Trophoblast cell (in vitro differentiated cells and primary cell): ENCODE results near the gene LILRA2.
"Not testable (repeated sequence)": the region's sequence is repeated elsewhere in the genome, so short reads cannot be mapped to it uniquely, and the experiment has no call there.

Experiments used
- DNase-seq, 2 donors: peaks; one replicate each; pipeline ENCODE4 v3.0.0-alpha.2; 2016
- H2AFZ ChIP-seq: 2 replicates; pipeline ENCODE4 v1.6.1; 2013; ENCODE audit warnings: low read length, moderate library complexity, mild to moderate bottlenecking; ENCODE audit not compliant: insufficient read depth, poor library complexity
- H2AK5ac ChIP-seq: 2 replicates; pipeline ENCODE4 v1.6.1; 2013; ENCODE audit warnings: mild to moderate bottlenecking, low read length
- H2BK120ac ChIP-seq: 2 replicates; pipeline ENCODE4 v1.6.1; 2013; ENCODE audit warnings: low read length, mild to moderate bottlenecking, moderate library complexity; ENCODE audit not compliant: insufficient read depth, poor library complexity
- H2BK12ac ChIP-seq: 2 replicates; pipeline ENCODE4 v1.6.1; 2013; ENCODE audit warnings: mild to moderate bottlenecking, low read length, moderate library complexity
- H2BK5ac ChIP-seq: 2 replicates; pipeline ENCODE4 v1.6.1; 2013; ENCODE audit warnings: low read length, low read depth, moderate library complexity, mild to moderate bottlenecking; ENCODE audit not compliant: poor library complexity
- H3K14ac ChIP-seq: 2 replicates; pipeline ENCODE4 v1.6.1; 2013; ENCODE audit warnings: mild to moderate bottlenecking, low read length
- H3K18ac ChIP-seq: 2 replicates; pipeline ENCODE4 v1.6.1; 2013; ENCODE audit warnings: mild to moderate bottlenecking, low read length
- H3K23ac ChIP-seq: 2 replicates; pipeline ENCODE4 v1.6.1; 2013; ENCODE audit warnings: low read length
- H3K27ac ChIP-seq: 2 replicates; pipeline ENCODE4 v1.5.1; 2013; ENCODE audit warnings: low read depth, mild to moderate bottlenecking, inconsistent platforms, low read length, moderate library complexity
- H3K27me3 ChIP-seq: 2 replicates; pipeline ENCODE4 v1.6.1; 2013; ENCODE audit warnings: inconsistent platforms, mild to moderate bottlenecking, low read length, moderate library complexity; ENCODE audit not compliant: insufficient read depth
- H3K36me3 ChIP-seq, 2 experiments: 1 replicate in 1 of 2; 2 replicates in 1 of 2; pipeline ENCODE4 v1.6.1; 2013; ENCODE audit warnings: low read length in 2 of 2, mild to moderate bottlenecking in 2 of 2, moderate library complexity in 1 of 2; ENCODE audit not compliant: insufficient read depth in 2 of 2, control insufficient read depth in 1 of 2
- H3K4ac ChIP-seq: 2 replicates; pipeline ENCODE4 v1.6.1; 2013; ENCODE audit warnings: low read depth, mild to moderate bottlenecking, low read length, moderate library complexity
- H3K4me1 ChIP-seq, 2 experiments: 1 replicate in 1 of 2; 2 replicates in 1 of 2; pipeline ENCODE4 v1.6.1; 2013; ENCODE audit warnings: low read length in 2 of 2, mild to moderate bottlenecking in 2 of 2, moderate library complexity in 1 of 2; ENCODE audit not compliant: insufficient read depth in 2 of 2, control insufficient read depth in 1 of 2
- H3K4me2 ChIP-seq: 2 replicates; pipeline ENCODE4 v1.6.1; 2013; ENCODE audit warnings: inconsistent platforms, mild to moderate bottlenecking, low read length, moderate library complexity
- H3K4me3 ChIP-seq: 2 replicates; pipeline ENCODE4 v1.5.1; 2013; ENCODE audit warnings: mild to moderate bottlenecking, low read depth, low read length, inconsistent platforms
- H3K79me1 ChIP-seq: one replicate; pipeline ENCODE4 v1.6.1; 2013; ENCODE audit warnings: low read length
- H3K79me2 ChIP-seq: 2 replicates; pipeline ENCODE4 v1.6.1; 2013; ENCODE audit warnings: low read length, mild to moderate bottlenecking; ENCODE audit not compliant: control insufficient read depth, insufficient read depth, poor library complexity
- H3K9ac ChIP-seq: 2 replicates; pipeline ENCODE4 v1.6.1; 2013; ENCODE audit warnings: mild to moderate bottlenecking, low read length
- H3K9me3 ChIP-seq: 2 replicates; pipeline ENCODE4 v1.6.1; 2013; ENCODE audit warnings: low read depth, mild to moderate bottlenecking, control low read depth, inconsistent platforms, low read length; ENCODE audit not compliant: insufficient read depth
- H4K12ac ChIP-seq: 2 replicates; pipeline ENCODE4 v1.6.1; 2013; ENCODE audit warnings: low read depth, mild to moderate bottlenecking, low read length, moderate library complexity
- H4K8ac ChIP-seq: 2 replicates; pipeline ENCODE4 v1.6.1; 2013; ENCODE audit warnings: low read depth, mild to moderate bottlenecking, low read length, moderate library complexity
- H4K91ac ChIP-seq: one replicate; pipeline ENCODE4 v1.6.1; 2013; ENCODE audit warnings: low read depth, mild to moderate bottlenecking, low read length, moderate library complexity
- WGBS: extraction: QIAGEN DNeasy Blood & Tissue Kit; methylation state at CpG from one replicate; pipeline ENCODE4 v1.1.7; 2013; ENCODE audit warnings: missing lambda C conversion rate; ENCODE audit not compliant: insufficient read length, insufficient coverage; ENCODE audit errors: extremely low coverage; 5-methylcytosine and 5-hydroxymethylcytosine counted together

LILRA2 gene

GRCh38 chr19:54595680-54596436 lies 22.3 kb downstream of the LILRA2 start:
- peaks cover 68% of the 10 kb centered on the region for H3K9me3 ChIP-seq
- H3K14ac ChIP-seq, H2AFZ ChIP-seq, H4K12ac ChIP-seq, H3K27ac ChIP-seq, H3K4me3 ChIP-seq, H2BK5ac ChIP-seq, H2BK120ac ChIP-seq, H3K9ac ChIP-seq, H3K18ac ChIP-seq, H3K36me3 ChIP-seq, H3K4me2 ChIP-seq, H2BK12ac ChIP-seq, H3K79me1 ChIP-seq, H3K4me1 ChIP-seq, H3K27me3 ChIP-seq, H2AK5ac ChIP-seq, H4K91ac ChIP-seq, DNase-seq, H3K79me2 ChIP-seq, H3K4ac ChIP-seq, H4K8ac ChIP-seq, H3K23ac ChIP-seq: not testable (repeated sequence)
- no CpG with 5 or more reads among the region's 26 CpGs for WGBS

GRCh38 chr19:54600212-54600611 lies 26.6 kb downstream of the LILRA2 start:
- Histone ChIP-seq H3K4ac (no peak overlapping the region), H3K27me3 (no peaks in the 10 kb centered on the region), H3K27ac (no peak overlapping the region), H3K18ac (no peak overlapping the region), H3K23ac (no peak overlapping the region), H2BK5ac (no peak overlapping the region), H4K12ac (no peak overlapping the region), H2AK5ac (no peak overlapping the region), H3K14ac (no peak overlapping the region), H2BK12ac (no peak overlapping the region), H3K9ac (no peak overlapping the region), H2BK120ac (no peak overlapping the region), H4K8ac (no peak overlapping the region), H2AFZ (no peak overlapping the region), H3K79me1 (no peaks in the 10 kb centered on the region), H3K79me2 (no peaks in the 10 kb centered on the region), H3K36me3 (no peaks in the 10 kb centered on the region), H3K4me1 (no peaks in the 10 kb centered on the region), H3K9me3 (peaks cover 44% of the 10 kb centered on the region), H4K91ac (no peak overlapping the region), H3K4me3 (no peak overlapping the region), H3K4me2 (no peak overlapping the region)
- no CpG with 5 or more reads among the region's 5 CpGs for WGBS
- no peak for DNase-seq

GRCh38 chr19:54606230-54606629 lies 32.6 kb downstream of the LILRA2 start:
- H3K4me1 ChIP-seq = no peaks in the 10 kb centered on the region
- H3K9ac ChIP-seq = no peak overlapping the region
- no peak overlapping the region for H4K91ac ChIP-seq
- WGBS = no CpG with 5 or more reads among the region's 4 CpGs
- H3K27me3 ChIP-seq = no peaks in the 10 kb centered on the region
- no peak overlapping the region for H2BK5ac ChIP-seq
- DNase-seq = peak in 1 of 2 donors; percentile 8
- no peak overlapping the region for H3K18ac ChIP-seq
- peaks cover 33% of the 10 kb centered on the region for H3K9me3 ChIP-seq
- no peaks in the 10 kb centered on the region for H3K36me3 ChIP-seq
- H3K4me3 ChIP-seq = no peak overlapping the region
- H2AFZ ChIP-seq = no peak overlapping the region
- no peak overlapping the region for H2BK120ac ChIP-seq
- H3K4me2 ChIP-seq = no peak overlapping the region
- H3K4ac ChIP-seq = no peak overlapping the region
- H2AK5ac ChIP-seq = no peak overlapping the region
- no peak overlapping the region for H4K8ac ChIP-seq
- no peak overlapping the region for H2BK12ac ChIP-seq
- no peak overlapping the region for H4K12ac ChIP-seq
- no peaks in the 10 kb centered on the region for H3K79me1 ChIP-seq
- H3K23ac ChIP-seq = no peak overlapping the region
- H3K79me2 ChIP-seq = no peaks in the 10 kb centered on the region
- H3K14ac ChIP-seq = no peak overlapping the region
- no peak overlapping the region for H3K27ac ChIP-seq

GRCh38 chr19:54606891-54607784 lies 33.5 kb downstream of the LILRA2 start:
- WGBS = no CpG with 5 or more reads among the region's 16 CpGs
- H2AK5ac ChIP-seq = no peak overlapping the region

More at GRCh38 chr19:54606891-54607784, 33.5 kb downstream of the LILRA2 start:
- Histone ChIP-seq H3K27me3 (no peaks in the 10 kb centered on the region), H3K23ac (no peak overlapping the region), H2BK120ac (no peak overlapping the region), H3K18ac (no peak overlapping the region), H4K91ac (no peak overlapping the region), H3K4me1 (no peaks in the 10 kb centered on the region), H2AFZ (no peak overlapping the region), H3K79me2 (no peaks in the 10 kb centered on the region), H3K36me3 (no peaks in the 10 kb centered on the region), H3K27ac (no peak overlapping the region), H4K8ac (no peak overlapping the region), H3K4me2 (no peak overlapping the region), H2BK12ac (no peak overlapping the region), H3K14ac (no peak overlapping the region), H3K4me3 (no peak overlapping the region), H4K12ac (no peak overlapping the region), H3K9me3 (peaks cover 32% of the 10 kb centered on the region), H3K9ac (no peak overlapping the region), H3K4ac (no peak overlapping the region), H3K79me1 (no peaks in the 10 kb centered on the region), H2BK5ac (no peak overlapping the region)
- peak in 1 of 2 donors; percentile 12 for DNase-seq
